ENCODE data around the gene PTPRT. TPM values are rescaled to one million over a fixed set of nuclear protein-coding genes. Genes with fewer than 3 reads are reported as not detected.

The PTPRT gene
- polyA plus RNA-seq, 1 of the 3 experiments (the other 2 are of a cell fraction): not detected

DNA sequence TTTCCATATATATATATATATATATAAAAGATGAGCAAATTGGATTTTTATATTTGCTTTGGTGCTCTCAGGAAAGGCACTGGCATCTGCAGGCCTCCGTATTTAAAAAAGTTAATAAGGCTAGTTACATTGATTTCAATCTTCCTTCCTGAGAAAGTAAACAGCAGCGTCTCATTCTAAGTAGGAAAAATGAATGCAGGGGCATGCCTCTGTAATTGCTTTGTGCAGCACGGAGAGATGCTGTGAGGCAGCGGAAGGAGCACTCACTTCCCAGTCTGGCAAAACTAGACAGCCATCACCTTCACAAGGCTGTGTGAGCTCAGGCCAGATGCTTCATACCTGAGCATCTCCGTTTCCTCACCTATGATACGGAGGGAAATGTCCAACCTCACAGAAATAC lies 303.7 kb downstream of the PTPRT start (continued):
- TF ChIP-seq SIN3A (IDR thresholded peaks at IDR 0.05; ENCODE audit: borderline replicate concordance, low read depth, low read length): no peak
- TF ChIP-seq, protein P1, sequence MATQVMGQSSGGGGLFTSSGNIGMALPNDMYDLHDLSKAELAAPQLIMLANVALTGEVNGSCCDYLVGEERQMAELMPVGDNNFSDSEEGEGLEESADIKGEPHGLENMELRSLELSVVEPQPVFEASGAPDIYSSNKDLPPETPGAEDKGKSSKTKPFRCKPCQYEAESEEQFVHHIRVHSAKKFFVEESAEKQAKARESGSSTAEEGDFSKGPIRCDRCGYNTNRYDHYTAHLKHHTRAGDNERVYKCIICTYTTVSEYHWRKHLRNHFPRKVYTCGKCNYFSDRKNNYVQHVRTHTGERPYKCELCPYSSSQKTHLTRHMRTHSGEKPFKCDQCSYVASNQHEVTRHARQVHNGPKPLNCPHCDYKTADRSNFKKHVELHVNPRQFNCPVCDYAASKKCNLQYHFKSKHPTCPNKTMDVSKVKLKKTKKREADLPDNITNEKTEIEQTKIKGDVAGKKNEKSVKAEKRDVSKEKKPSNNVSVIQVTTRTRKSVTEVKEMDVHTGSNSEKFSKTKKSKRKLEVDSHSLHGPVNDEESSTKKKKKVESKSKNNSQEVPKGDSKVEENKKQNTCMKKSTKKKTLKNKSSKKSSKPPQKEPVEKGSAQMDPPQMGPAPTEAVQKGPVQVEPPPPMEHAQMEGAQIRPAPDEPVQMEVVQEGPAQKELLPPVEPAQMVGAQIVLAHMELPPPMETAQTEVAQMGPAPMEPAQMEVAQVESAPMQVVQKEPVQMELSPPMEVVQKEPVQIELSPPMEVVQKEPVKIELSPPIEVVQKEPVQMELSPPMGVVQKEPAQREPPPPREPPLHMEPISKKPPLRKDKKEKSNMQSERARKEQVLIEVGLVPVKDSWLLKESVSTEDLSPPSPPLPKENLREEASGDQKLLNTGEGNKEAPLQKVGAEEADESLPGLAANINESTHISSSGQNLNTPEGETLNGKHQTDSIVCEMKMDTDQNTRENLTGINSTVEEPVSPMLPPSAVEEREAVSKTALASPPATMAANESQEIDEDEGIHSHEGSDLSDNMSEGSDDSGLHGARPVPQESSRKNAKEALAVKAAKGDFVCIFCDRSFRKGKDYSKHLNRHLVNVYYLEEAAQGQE (IDR thresholded peaks at IDR 0.05; ENCODE audit: low read depth, low read length): no peak

DNA sequence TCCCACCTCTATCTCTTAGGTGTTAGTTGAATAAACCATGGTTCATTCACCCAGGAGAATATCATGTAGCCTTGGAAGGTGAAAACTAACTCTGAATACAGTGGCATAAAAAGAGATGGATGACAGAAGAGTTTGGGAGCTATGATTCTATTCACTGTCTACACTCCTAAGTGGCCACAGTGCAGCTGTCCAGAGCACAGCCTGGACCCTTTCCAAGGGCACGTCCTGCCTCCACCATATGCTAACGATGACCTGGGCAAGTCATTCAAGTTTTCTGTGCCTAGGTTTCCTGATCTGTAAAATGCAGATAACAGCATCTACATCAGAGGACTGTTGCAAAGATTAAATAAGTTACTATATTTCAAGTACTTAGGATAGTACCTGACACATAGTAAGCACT lies 314.1 kb downstream of the PTPRT start:
- no peak overlapping the region for H3K27ac ChIP-seq (ENCODE audit: low read depth in 2 of 2, low read length in 1 of 2)
- no peak for DNase-seq
- POLR2A ChIA-PET: no interaction called here
- H3K9me3 ChIP-seq: no peaks in the 10 kb centered on the region; the same call in 1 of the 2 replicates
- H3K4me3 ChIP-seq (ENCODE audit: low read depth in 2 of 2, low read length in 1 of 2): no peak overlapping the region
- no peak overlapping the region for H3K4me2 ChIP-seq
- 12% methylated on average over 2 of the region's 2 CpGs for WGBS (ENCODE audit: low lambda C conversion rate)
- no peaks in the 10 kb centered on the region for H3K9me2 ChIP-seq
- CTCF ChIA-PET: no interaction called here
- H3K79me2 ChIP-seq (ENCODE audit: insufficient read depth): no peaks in the 10 kb centered on the region
- H3K27me3 ChIP-seq (ENCODE audit: insufficient read depth): no peaks in the 10 kb centered on the region
- no peaks in the 10 kb centered on the region for H3K4me1 ChIP-seq (ENCODE audit: control insufficient read depth in 1 of 2, insufficient read depth in 2 of 2, low read depth in 1 of 2, low read length in 1 of 2)
- no peak overlapping the region for H3K9ac ChIP-seq
- no peak overlapping the region for H2AFZ ChIP-seq (ENCODE audit: low read depth)
- H4K20me1 ChIP-seq (ENCODE audit: insufficient read depth): no peaks in the 10 kb centered on the region
- no peaks in the 10 kb centered on the region for H3K36me3 ChIP-seq (replicated peaks in 1 of 2; ENCODE audit: control insufficient read depth in 1 of 2, insufficient read depth in 2 of 2, low read length in 1 of 2)
- no peaks in the 10 kb centered on the region for H3F3A ChIP-seq (replicated peaks; ENCODE audit: insufficient read depth)
- TF ChIP-seq GATA2 (CRISPR knock-in tag; IDR thresholded peaks at IDR 0.05) (no peak), JUND (IDR thresholded peaks at IDR 0.05) (no peak), SMC3 (IDR thresholded peaks at IDR 0.05; ENCODE audit: low read depth, low read length) (no peak), ELF1 (IDR thresholded peaks at IDR 0.05) (no peak), POLR2AphosphoS5 (IDR thresholded peaks at IDR 0.05; ENCODE audit: low read depth, low read length) (no peak), FOXM1 (IDR thresholded peaks at IDR 0.05; ENCODE audit: low read depth) (no peak), NFIC (IDR thresholded peaks at IDR 0.05; ENCODE audit: borderline replicate concordance) (no peak), RFX5 (IDR thresholded peaks at IDR 0.05; ENCODE audit: low read length) (no peak), NRF1 (IDR thresholded peaks at IDR 0.05; ENCODE audit: low read depth, low read length) (no peak), TAF1 (IDR thresholded peaks at IDR 0.05; ENCODE audit: borderline replicate concordance, low read depth, low read length) (no peak), FOSL2 (IDR thresholded peaks at IDR 0.05; ENCODE audit: borderline replicate concordance, low read depth) (no peak), TEAD4 (IDR thresholded peaks at IDR 0.05; ENCODE audit: borderline replicate concordance, insufficient read depth) (no peak), TCF12 (IDR thresholded peaks at IDR 0.05) (no peak), GABPA (IDR thresholded peaks at IDR 0.05; ENCODE audit: low read depth) (no peak)
- TF ChIP-seq, protein P2, sequence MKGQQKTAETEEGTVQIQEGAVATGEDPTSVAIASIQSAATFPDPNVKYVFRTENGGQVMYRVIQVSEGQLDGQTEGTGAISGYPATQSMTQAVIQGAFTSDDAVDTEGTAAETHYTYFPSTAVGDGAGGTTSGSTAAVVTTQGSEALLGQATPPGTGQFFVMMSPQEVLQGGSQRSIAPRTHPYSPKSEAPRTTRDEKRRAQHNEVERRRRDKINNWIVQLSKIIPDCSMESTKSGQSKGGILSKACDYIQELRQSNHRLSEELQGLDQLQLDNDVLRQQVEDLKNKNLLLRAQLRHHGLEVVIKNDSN (IDR thresholded peaks at IDR 0.05; ENCODE audit: borderline replicate concordance, low read depth): no peak
- TF ChIP-seq, protein P3, sequence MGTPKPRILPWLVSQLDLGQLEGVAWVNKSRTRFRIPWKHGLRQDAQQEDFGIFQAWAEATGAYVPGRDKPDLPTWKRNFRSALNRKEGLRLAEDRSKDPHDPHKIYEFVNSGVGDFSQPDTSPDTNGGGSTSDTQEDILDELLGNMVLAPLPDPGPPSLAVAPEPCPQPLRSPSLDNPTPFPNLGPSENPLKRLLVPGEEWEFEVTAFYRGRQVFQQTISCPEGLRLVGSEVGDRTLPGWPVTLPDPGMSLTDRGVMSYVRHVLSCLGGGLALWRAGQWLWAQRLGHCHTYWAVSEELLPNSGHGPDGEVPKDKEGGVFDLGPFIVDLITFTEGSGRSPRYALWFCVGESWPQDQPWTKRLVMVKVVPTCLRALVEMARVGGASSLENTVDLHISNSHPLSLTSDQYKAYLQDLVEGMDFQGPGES (IDR thresholded peaks at IDR 0.05; ENCODE audit: low read depth, low read length): no peak
- TF ChIP-seq, protein P4, sequence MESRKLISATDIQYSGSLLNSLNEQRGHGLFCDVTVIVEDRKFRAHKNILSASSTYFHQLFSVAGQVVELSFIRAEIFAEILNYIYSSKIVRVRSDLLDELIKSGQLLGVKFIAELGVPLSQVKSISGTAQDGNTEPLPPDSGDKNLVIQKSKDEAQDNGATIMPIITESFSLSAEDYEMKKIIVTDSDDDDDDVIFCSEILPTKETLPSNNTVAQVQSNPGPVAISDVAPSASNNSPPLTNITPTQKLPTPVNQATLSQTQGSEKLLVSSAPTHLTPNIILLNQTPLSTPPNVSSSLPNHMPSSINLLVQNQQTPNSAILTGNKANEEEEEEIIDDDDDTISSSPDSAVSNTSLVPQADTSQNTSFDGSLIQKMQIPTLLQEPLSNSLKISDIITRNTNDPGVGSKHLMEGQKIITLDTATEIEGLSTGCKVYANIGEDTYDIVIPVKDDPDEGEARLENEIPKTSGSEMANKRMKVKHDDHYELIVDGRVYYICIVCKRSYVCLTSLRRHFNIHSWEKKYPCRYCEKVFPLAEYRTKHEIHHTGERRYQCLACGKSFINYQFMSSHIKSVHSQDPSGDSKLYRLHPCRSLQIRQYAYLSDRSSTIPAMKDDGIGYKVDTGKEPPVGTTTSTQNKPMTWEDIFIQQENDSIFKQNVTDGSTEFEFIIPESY (IDR thresholded peaks at IDR 0.05; ENCODE audit: borderline replicate concordance, low read depth): no peak
- TF ChIP-seq, protein P5, sequence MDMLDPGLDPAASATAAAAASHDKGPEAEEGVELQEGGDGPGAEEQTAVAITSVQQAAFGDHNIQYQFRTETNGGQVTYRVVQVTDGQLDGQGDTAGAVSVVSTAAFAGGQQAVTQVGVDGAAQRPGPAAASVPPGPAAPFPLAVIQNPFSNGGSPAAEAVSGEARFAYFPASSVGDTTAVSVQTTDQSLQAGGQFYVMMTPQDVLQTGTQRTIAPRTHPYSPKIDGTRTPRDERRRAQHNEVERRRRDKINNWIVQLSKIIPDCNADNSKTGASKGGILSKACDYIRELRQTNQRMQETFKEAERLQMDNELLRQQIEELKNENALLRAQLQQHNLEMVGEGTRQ (IDR thresholded peaks at IDR 0.05; ENCODE audit: borderline replicate concordance, low read depth, low read length): no peak

Data from SK-N-SH (cell line).